Measurements from ENCODE around the gene ACVR1.

Gene ACVR1

DNA sequence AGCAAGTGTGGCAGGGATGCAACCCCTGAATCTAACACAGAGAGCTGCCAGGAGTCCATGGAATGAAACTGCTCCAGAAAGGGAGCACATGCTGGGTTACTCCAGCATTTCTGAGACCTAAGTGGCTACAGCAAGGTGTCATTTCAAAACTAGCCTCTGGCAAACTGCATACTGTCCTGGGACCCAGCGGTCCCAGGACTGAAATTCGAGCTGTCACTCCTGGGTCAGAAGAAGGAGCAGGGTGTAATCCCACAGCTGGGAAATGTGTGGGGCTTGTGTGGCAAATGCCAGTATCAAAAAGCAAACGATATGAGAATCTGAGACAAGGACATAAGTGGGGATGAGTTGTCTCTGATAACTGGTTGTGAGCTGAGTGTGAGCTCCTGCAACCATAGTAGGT lies 177.1 kb downstream of the ACVR1 start:
- no peak overlapping the region for H3K4me3 ChIP-seq (ENCODE audit: low read depth, low read length)
- TF ChIP-seq, protein P1, sequence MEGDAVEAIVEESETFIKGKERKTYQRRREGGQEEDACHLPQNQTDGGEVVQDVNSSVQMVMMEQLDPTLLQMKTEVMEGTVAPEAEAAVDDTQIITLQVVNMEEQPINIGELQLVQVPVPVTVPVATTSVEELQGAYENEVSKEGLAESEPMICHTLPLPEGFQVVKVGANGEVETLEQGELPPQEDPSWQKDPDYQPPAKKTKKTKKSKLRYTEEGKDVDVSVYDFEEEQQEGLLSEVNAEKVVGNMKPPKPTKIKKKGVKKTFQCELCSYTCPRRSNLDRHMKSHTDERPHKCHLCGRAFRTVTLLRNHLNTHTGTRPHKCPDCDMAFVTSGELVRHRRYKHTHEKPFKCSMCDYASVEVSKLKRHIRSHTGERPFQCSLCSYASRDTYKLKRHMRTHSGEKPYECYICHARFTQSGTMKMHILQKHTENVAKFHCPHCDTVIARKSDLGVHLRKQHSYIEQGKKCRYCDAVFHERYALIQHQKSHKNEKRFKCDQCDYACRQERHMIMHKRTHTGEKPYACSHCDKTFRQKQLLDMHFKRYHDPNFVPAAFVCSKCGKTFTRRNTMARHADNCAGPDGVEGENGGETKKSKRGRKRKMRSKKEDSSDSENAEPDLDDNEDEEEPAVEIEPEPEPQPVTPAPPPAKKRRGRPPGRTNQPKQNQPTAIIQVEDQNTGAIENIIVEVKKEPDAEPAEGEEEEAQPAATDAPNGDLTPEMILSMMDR (IDR thresholded peaks at IDR 0.05; ENCODE audit: low read depth, low read length, missing control alignments) = no peak
- DNase-seq (ENCODE audit: low read depth) = no peak

DNA sequence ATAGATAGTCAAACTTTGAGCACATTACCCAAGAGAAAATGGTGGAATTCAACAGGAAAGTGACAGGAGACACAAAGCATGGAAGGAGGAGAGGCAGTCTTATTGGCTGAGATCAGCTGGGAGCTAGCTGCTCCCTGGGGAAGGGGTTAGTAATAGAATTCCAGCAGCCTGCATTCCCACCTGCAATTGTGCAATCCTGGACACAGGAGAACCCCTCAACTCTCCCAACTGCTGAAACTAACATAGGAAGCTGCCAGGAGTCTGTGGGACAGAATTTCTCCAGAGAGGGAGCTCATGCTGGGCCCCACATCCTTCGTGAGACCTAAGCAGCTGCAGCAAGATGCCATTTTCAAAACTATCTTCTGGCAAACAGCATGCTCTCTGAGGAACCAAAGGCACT lies 177.7 kb downstream of the ACVR1 start:
- no peak for DNase-seq (ENCODE audit: low read depth)
- TF ChIP-seq, protein P1 (IDR thresholded peaks at IDR 0.05; ENCODE audit: low read depth, low read length, missing control alignments) = no peak
- no peak overlapping the region for H3K4me3 ChIP-seq (ENCODE audit: low read depth, low read length)

DNA sequence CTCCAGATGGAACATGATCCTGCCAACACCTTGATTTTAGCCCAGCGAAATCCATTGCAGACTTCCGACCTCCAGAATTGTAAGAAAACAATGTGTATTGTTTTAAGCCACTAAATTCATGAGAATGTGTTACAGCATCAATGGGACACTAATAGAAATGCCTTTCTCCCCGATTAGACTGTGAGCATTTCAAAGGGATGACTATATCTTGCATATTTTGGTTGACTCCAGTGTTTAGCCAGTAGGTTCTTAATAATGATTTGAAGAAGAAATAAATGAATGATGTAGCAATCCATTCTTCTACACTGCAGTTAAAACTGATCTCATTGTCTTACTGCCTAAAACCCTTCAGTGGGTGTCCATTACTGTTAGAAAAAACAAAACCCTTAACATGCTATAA lies 180.1 kb downstream of the ACVR1 start:
- H3K4me3 ChIP-seq (ENCODE audit: low read depth, low read length) = no peak overlapping the region
- DNase-seq (ENCODE audit: low read depth) = no peak
- TF ChIP-seq, protein P1 (IDR thresholded peaks at IDR 0.05; ENCODE audit: low read depth, low read length, missing control alignments) = no peak

DNA sequence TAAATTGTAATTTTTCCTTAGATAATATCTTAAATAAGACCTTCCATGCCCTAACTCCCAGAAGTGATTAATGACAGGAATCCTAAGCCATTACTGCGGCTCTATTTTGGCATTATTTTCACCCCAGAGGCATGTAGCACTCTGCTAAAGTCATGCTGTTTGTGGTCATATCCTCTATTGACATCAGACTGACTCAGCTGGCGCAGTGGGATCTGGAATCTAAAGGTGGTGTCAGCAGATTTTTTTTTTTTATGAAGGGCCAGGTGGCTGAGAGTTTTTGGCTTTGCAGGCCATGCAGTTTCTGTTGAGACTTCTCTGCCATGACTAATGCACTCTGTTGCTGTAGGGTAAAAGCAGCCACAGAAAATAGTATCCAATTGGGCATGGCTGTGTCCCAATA lies 183.4 kb downstream of the ACVR1 start:
- H3K4me3 ChIP-seq (ENCODE audit: low read depth, low read length) = no peak overlapping the region
- TF ChIP-seq, protein P1 (IDR thresholded peaks at IDR 0.05; ENCODE audit: low read depth, low read length, missing control alignments) = no peak
- DNase-seq (ENCODE audit: low read depth) = no peak

DNA sequence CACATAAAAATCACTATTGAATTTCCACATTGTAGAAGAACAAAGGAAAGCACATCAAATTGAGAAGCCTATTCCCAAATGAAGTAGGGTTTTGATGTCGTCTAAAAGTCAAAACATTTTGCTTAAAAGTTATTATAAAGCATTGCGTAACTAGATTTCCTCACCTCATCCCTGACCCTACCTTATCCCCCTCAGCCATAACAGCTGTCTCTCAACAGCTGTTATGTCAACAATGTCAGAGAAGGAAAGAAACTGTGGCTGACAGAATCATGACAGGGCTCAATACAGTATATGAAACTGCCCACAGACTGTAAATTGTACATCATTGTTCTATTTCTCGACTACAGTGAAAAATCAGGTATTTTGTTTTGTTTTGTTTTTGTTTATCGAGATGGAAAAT lies 184.4 kb downstream of the ACVR1 start:
- H3K4me3 ChIP-seq (ENCODE audit: low read depth, low read length) = no peak overlapping the region
- no peak for DNase-seq (ENCODE audit: low read depth)
- TF ChIP-seq, protein P1 (IDR thresholded peaks at IDR 0.05; ENCODE audit: low read depth, low read length, missing control alignments) = no peak

DNA sequence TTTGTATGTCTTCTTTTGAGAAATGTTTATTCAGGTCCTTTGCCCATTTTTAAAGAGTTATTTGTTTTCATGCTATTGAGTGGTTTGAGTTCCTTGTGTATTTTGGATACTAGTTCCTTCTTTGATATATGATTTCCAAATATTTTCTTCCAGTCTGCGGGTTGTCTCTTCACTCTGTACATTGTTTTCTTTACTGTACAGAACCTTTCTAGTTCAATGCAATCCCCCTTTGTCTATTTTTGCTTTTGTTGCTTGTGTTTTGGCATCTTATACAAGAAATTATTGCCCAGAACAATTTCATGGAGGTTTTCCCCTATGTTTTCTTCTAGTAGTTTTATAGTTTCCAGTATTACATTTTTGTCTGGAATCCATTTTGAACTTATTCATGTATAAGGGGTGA lies 185.0 kb downstream of the ACVR1 start:
- TF ChIP-seq, protein P1 (IDR thresholded peaks at IDR 0.05; ENCODE audit: low read depth, low read length, missing control alignments) = no peak
- DNase-seq (ENCODE audit: low read depth) = no peak
- H3K4me3 ChIP-seq (ENCODE audit: low read depth, low read length) = no peak overlapping the region
